ENCODE data around the gene IYD.

DNA sequence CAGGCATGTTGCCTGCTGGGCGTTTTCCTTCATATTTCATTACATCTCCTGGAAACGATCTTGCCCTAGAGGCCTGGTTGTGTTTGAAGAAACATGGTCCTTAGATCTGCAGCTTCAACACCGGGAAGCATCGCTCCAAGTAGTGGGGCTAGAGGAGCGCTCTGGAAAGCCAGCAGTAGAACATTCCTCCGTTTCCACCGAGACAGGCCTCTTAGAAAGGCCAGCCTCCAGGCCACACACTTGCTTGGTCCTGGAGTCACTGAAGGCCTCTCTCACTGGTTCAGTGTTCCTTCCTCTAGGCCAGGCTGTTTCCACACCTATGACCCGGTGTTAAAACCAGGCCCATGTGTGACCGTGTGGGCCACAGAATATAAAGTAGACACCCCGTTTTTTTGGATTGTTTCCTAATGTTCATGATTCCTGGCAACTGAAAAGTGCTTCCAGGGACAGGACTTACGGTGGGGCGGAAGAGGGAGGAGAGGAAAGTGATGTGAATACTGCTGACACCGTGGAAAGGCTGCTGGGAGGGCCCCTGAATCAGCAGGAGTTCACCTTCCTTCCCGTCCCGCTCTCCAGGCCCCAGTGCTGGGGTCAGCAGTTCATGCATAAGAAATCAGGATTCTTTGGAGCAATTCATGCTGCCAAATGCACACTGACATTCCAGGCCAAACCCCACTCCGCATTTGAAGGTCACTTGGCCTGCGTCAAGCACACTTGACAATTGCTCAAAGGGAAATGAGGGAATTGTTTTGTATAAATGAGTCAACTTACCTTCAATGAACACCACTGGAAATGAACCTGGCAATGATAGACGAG lies 83.8 kb downstream of the IYD start:
- TF ChIP-seq CTCF (conservative IDR thresholded peaks at IDR 0.05 in 1 of 2, IDR thresholded peaks at IDR 0.05 in 1 of 2; ENCODE audit: extremely low read depth in 1 of 2, insufficient read depth in 1 of 2, low read depth in 1 of 2, low read length in 2 of 2) (no peak), EZH2 (IDR thresholded peaks at IDR 0.05; ENCODE audit: borderline replicate concordance, low read length) (no peak)
